Mucosa of gallbladder (tissue), 1 donor: ENCODE data around the gene POLR3B. TPM values are rescaled to one million over a fixed set of nuclear protein-coding genes. Genes with fewer than 3 reads are reported as not detected.

Experiments
- DNase-seq: peaks from one replicate; pipeline ENCODE4 v3.0.0-alpha.2; 2020; ENCODE audit warnings: low spot score
- total RNA-seq: library from RNA; stranded (reverse); gene quantifications from one replicate; pipeline ENCODE4 v1.2.1, GENCODE V29; 2021
- donor health status: DM: no; HTN: no; CAD: no.

Gene POLR3B
- total RNA-seq, 1 donor from 2014 or later = 8.9 TPM

- DNase-seq = no peak
Measured at GRCh38 chr12:106551410-106551809, 193.9 kb downstream of the POLR3B start.

- DNase-seq = no peak
Measured at GRCh38 chr12:106552228-106552627, 194.7 kb downstream of the POLR3B start.

Other genes with a start within 250 kb of the POLR3B start
- gene NUAK1, start 218.8 kb upstream of the POLR3B start, total RNA-seq = 11.4 TPM
- gene CKAP4, start 109.7 kb upstream of the POLR3B start, total RNA-seq = 51.0 TPM
- gene TCP11L2, start 55.0 kb upstream of the POLR3B start, total RNA-seq = 48.9 TPM
- gene RFX4, start 225.3 kb downstream of the POLR3B start, total RNA-seq = 0.26 TPM